Common myeloid progenitor, CD34-positive (primary cell): ENCODE measurements around the gene KCNT1.

Experiments
- CTCF ChIA-PET: fragments of 350-600 bp; sonication (Branson Sonifier 250); formaldehyde crosslinking; loops from one replicate; lab custom pipeline; 2021; ENCODE audit warnings: antibody characterized with exemption; lab: Charles Lee
- POLR2A ChIA-PET: fragments of 350-600 bp; sonication (Branson Sonifier 250); formaldehyde crosslinking; loops from one replicate; lab custom pipeline; 2021; ENCODE audit warnings: antibody characterized with exemption; lab: Charles Lee
- DNase-seq, 3 donors: peaks; one replicate each; pipeline versions ENCODE4 v3.0.0 to v3.0.0-alpha.2; 2013
- H3K27ac ChIP-seq, 2 experiments: 1 replicate in 1 of 2; 2 replicates in 1 of 2; pipeline ENCODE4 v1.7.0; 2013; ENCODE audit warnings: inconsistent platforms in 2 of 2, low read length in 2 of 2, mild to moderate bottlenecking in 2 of 2, low read depth in 1 of 2, moderate library complexity in 1 of 2; ENCODE audit not compliant: severe bottlenecking in 2 of 2, insufficient read depth in 1 of 2, poor library complexity in 1 of 2
- H3K27me3 ChIP-seq, 5 experiments: replicated peaks in 2 of 5; 1 replicate in 3 of 5; 2 replicates in 2 of 5; pipeline versions ENCODE4 v1.6.1 to v1.7.0; 2013; ENCODE audit warnings: low read length in 4 of 5, mild to moderate bottlenecking in 2 of 5, moderate library complexity in 2 of 5, inconsistent platforms in 1 of 5; ENCODE audit not compliant: insufficient read depth in 5 of 5, control insufficient read depth in 4 of 5
- H3K36me3 ChIP-seq, 4 experiments: 1 replicate in 2 of 4; 2 replicates in 2 of 4; pipeline versions ENCODE4 v1.6.1 to v1.7.0; 2013; ENCODE audit warnings: low read length in 3 of 4, control low read depth in 1 of 4, mild to moderate bottlenecking in 1 of 4; ENCODE audit not compliant: control insufficient read depth in 4 of 4, insufficient read depth in 4 of 4
- H3K4me1 ChIP-seq, 4 experiments: 1 replicate in 3 of 4; 2 replicates in 1 of 4; pipeline versions ENCODE4 v1.6.1 to v1.7.1; 2013; ENCODE audit warnings: low read length in 3 of 4, mild to moderate bottlenecking in 3 of 4, control low read depth in 1 of 4, inconsistent platforms in 1 of 4, moderate library complexity in 1 of 4; ENCODE audit not compliant: control insufficient read depth in 4 of 4, insufficient read depth in 4 of 4; ENCODE audit errors: control extremely low read depth in 1 of 4
- H3K4me3 ChIP-seq, 7 experiments: 1 replicate in 4 of 7; 2 replicates in 3 of 7; pipeline versions ENCODE4 v1.5.1 to v1.7.0; 2013; ENCODE audit warnings: mild to moderate bottlenecking in 7 of 7, low read length in 6 of 7, moderate library complexity in 6 of 7, inconsistent platforms in 2 of 7, low read depth in 2 of 7, control low read depth in 1 of 7; ENCODE audit not compliant: insufficient read depth in 4 of 7, control insufficient read depth in 1 of 7; ENCODE audit errors: extremely low read depth in 1 of 7
- H3K9me3 ChIP-seq, 5 experiments: 1 replicate in 4 of 5; 2 replicates in 1 of 5; pipeline versions ENCODE4 v1.6.1 to v1.7.1; 2013; ENCODE audit warnings: low read length in 4 of 5, mild to moderate bottlenecking in 2 of 5, inconsistent platforms in 1 of 5, low read depth in 1 of 5, moderate library complexity in 1 of 5; ENCODE audit not compliant: control insufficient read depth in 4 of 5, insufficient read depth in 2 of 5; ENCODE audit errors: control extremely low read depth in 1 of 5
- WGBS: methylation state at CpG from one replicate; pipeline ENCODE4 v1.1.5; 2013; ENCODE audit not compliant: insufficient coverage; 5-methylcytosine and 5-hydroxymethylcytosine counted together

Gene KCNT1

DNA sequence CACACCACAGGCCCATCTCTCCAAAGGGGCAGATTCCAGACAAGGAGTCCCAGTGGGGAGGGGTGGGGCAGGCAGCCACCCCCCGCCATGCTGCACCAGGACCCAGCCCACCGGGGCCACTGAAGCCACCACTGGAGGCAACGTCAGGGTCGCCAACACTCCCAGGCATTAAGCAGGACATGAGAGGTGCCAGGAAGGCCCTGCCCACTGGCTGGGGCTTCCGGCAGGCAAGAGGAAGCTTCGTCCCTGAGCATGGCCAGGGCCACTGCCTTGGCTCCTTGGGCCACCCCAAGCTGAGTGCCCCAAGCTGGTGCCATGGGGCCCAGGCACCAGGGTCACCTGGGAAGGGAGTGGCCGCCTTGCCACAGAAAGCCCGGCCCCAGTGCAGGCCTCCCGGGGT is 17.5 kb downstream of the KCNT1 start:
- 81% methylated on average over 9 of the region's 9 CpGs for WGBS
- H3K4me1 ChIP-seq: peaks cover 0 to 6% (median 1%) of the 10 kb centered on the region in 4 experiments
- no peaks in the 10 kb centered on the region for H3K9me3 ChIP-seq
- no peak overlapping the region for H3K27ac ChIP-seq
- H3K27me3 ChIP-seq: peaks cover 4 to 72% (median 14%) of the 10 kb centered on the region in 5 experiments
- H3K36me3 ChIP-seq: no peaks in the 10 kb centered on the region
- CTCF ChIA-PET: no interaction called here
- H3K4me3 ChIP-seq: no peak overlapping the region
- no peak for DNase-seq
- POLR2A ChIA-PET: no interaction called here

DNA sequence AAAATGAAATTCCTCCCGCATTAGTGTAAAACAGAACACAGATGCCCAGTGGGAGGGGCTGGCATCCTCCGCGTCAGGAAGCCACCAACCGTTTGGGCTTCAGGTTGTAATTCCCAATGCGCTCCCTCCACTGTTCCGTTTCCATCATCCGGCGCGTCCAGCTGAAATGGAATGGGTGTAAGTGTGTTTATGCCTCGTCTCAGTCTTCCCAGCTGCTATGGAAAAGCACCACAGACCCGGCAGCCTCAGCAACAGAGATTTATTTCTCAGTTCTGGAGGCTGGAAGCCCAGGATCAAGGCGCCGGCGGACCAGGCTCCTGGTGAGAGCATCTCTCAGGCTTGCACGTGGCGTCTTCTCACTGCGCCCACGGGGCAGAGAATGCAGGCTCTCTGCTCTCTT is 20.4 kb downstream of the KCNT1 start:
- H3K4me1 ChIP-seq: no peaks in the 10 kb centered on the region
- no peak for DNase-seq
- H3K27ac ChIP-seq: no peak overlapping the region
- no peaks in the 10 kb centered on the region for H3K36me3 ChIP-seq
- ChIA-PET CTCF (no interaction called here), POLR2A (no interaction called here)
- no peak overlapping the region for H3K4me3 ChIP-seq
- H3K27me3 ChIP-seq: peaks cover 0 to 64% (median 2%) of the 10 kb centered on the region in 5 experiments
- WGBS: 79% methylated on average over 15 of the region's 18 CpGs
- H3K9me3 ChIP-seq: no peaks in the 10 kb centered on the region

DNA sequence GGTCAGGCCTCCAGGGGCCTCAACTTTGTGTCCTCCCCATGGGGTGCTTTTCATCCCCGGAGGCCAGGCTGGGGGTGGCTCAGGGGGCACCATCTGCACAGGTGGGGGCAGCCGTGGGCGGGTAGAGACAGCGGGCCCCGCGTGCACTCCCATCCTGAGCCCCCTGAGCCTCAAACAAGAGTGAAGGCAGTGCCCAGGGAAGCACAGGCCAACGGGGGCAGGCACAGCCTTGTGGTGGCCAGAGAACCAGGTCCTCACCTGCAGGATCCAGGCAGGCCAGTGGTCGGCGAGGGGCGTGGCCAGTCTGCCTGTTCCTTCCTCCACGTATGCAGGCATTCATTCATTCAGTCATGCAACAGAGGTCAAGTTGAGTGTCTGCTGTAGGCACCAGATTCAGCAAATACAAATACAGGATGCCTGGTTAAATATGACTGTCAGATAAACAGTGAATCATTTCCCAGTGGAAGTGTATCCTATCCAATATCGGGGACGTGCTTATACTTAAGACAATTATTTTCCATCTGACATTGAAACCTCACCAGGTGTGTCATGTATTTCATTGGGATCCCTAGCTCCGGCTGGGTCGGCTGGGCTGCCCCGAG is 22.3 kb downstream of the KCNT1 start:
- ChIA-PET CTCF (no interaction called here), POLR2A (no interaction called here)
- no peak for DNase-seq
- no peaks in the 10 kb centered on the region for H3K4me1 ChIP-seq
- no peak overlapping the region for H3K27ac ChIP-seq
- no peak overlapping the region for H3K4me3 ChIP-seq
- H3K27me3 ChIP-seq: peaks cover 0 to 64% (median 3%) of the 10 kb centered on the region in 5 experiments
- H3K9me3 ChIP-seq: no peaks in the 10 kb centered on the region
- no peaks in the 10 kb centered on the region for H3K36me3 ChIP-seq
- 73% methylated on average over 11 of the region's 16 CpGs for WGBS

DNA sequence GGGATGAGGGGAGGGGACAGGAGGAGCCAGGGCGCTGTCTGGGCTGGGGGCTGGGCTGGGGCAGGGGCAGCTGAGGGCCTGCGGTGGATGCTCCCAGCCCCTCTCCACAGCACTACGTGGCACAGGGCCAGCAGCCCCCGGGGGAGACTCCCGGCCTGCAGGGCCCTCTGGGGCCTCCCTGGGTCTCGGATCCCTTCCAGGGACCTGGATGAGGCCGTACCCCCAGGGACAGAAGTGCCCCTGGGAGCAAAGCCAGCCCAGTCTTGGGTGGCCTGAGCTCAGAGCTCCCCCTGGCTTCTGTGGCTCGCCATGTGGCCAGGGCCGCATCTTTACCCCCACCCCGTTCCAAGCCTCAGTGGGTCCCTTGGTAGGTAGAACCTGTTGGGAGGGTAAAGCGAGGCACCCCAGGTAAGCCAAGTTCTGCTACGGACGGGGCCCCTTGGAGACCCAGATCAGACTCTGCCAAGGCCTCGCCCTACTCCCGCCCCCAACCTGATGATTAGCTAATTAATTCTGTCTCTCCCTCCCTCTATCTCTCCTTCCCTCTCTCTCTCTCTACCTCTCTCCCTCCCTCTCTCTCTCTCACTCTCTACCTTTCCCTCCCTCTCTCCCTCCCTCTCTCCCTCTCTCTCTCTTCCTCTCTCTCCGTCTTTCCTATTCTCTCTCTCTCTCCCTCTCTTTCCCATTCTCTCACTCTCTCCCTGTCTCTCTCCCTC is 24.3 kb downstream of the KCNT1 start:
- H3K36me3 ChIP-seq: no peaks in the 10 kb centered on the region
- ChIA-PET CTCF (no interaction called here), POLR2A (no interaction called here)
- DNase-seq: no peak
- H3K9me3 ChIP-seq: peaks cover 0 to 5% (median 2%) of the 10 kb centered on the region in 5 experiments
- no peak overlapping the region for H3K27ac ChIP-seq
- H3K4me1 ChIP-seq: no peaks in the 10 kb centered on the region
- no peak overlapping the region for H3K4me3 ChIP-seq
- H3K27me3 ChIP-seq: peaks cover 0 to 71% (median 4%) of the 10 kb centered on the region in 5 experiments
- 82% methylated on average over 14 of the region's 16 CpGs for WGBS

DNA sequence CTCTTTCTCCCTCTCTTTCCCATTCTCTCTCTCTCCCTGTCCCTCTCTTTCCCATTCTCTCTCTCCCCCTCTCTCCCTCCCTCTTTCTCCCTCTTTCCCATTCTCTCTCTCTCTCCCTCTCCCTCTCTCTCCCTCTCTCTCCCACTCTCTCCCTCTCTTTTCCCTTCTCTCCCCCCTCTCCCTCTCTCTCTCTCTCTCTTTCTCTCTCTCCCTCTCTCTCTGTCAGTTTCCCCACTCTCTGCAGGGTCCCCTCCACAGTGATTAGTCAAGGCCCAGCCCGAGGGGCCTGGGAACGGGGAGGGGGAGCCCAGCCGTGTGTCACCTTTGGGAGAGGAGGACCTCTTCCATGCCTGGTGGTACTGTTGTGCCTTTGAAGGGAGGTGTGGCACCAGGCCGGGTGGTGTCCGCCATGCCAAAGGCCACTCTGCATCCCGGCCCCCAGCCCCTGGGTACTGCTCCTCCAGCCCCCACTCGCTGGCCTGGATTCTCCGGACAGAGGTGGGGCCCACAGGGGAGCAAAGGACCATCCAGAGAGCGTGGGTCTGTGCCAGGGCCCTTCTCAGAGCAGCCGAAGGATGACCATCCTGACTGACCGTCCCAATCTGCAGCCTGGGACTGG is 25.4 kb downstream of the KCNT1 start:
- H3K4me3 ChIP-seq: no peak overlapping the region
- no peak overlapping the region for H3K27ac ChIP-seq
- ChIA-PET CTCF (no interaction called here), POLR2A (no interaction called here)
- no peaks in the 10 kb centered on the region for H3K36me3 ChIP-seq
- H3K4me1 ChIP-seq: no peaks in the 10 kb centered on the region
- H3K9me3 ChIP-seq: peaks cover 0 to 9% (median 6%) of the 10 kb centered on the region in 5 experiments
- no peak for DNase-seq
- H3K27me3 ChIP-seq: peaks cover 0 to 61% (median 4%) of the 10 kb centered on the region in 5 experiments
- WGBS: 62% methylated on average over 11 of the region's 11 CpGs

DNA sequence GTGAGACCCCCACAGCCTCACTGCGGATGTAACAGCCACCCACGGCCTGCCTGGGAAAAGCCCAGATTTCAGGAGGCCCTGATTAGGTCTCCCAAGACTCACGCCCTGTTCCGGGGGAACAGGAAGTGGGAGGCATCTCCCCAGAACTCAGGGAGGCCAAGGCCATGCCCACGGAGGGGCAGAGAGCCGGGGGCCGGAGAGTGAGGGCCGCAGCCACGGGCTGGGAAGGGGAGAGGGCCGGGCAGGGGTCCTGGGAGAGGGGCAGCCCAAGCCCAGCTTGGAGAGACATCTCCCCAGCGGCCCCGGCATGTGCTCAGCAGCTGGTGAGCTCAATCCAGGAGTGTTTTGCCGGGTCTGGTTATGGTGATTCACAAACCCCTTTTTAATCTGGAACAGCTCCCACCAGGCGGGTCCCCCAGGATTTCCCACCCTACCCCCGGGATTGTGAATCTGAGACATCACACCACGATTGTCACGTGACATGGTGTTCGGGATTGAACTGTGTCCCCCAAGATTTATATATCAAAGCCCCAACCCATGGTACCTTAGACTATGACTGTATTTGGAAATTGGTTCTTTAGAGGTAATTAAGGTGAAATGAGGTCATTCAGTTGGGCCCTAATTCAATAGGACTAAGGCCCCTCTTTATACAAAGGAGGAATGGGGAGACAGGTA is 26.6 kb downstream of the KCNT1 start:
- no peak for DNase-seq
- Histone ChIP-seq H3K9me3 (peaks cover 0 to 9% (median 7%) of the 10 kb centered on the region in 5 experiments), H3K27me3 (peaks cover 0 to 59% (median 4%) of the 10 kb centered on the region in 5 experiments), H3K4me1 (no peaks in the 10 kb centered on the region), H3K36me3 (no peaks in the 10 kb centered on the region), H3K4me3 (no peak overlapping the region), H3K27ac (no peak overlapping the region)
- CTCF ChIA-PET: no interaction called here
- 52% methylated on average over 10 of the region's 18 CpGs for WGBS
- POLR2A ChIA-PET: no interaction called here
